K562 (cell line): ENCODE measurements around the gene HMGN3. TPM values are rescaled to one million over a fixed set of nuclear protein-coding genes. Genes with fewer than 3 reads are reported as not detected.
A peak's percentile ranks its signal among the peaks of the same experiment; 100 is the strongest.

Experiments
- CTCFL ChIP-seq: IDR thresholded peaks from 2 replicates; pipeline ENCODE4 v1.6.1; 2011; ENCODE audit warnings: borderline replicate concordance, low read depth, mild to moderate bottlenecking, moderate library complexity, low read length; ENCODE audit not compliant: insufficient read depth, poor library complexity, severe bottlenecking
- GATAD2B ChIP-seq: fragments of 450-650 bp; IDR thresholded peaks from 2 replicates; pipeline ENCODE4 v1.6.1; 2017; ENCODE audit warnings: mild to moderate bottlenecking, borderline replicate concordance
- NEUROD1 ChIP-seq: fragments of 150-350 bp; IDR thresholded peaks from 2 replicates; pipeline ENCODE4 v1.6.1; 2014; ENCODE audit warnings: borderline replicate concordance, low read length, low read depth; ENCODE audit not compliant: partially characterized antibody
- PATZ1 ChIP-seq: fragments of 250-450 bp; sonication (Bioruptor Pico); IDR thresholded peaks from 2 replicates; pipeline ENCODE4 v1.5.0; 2020; ENCODE audit warnings: mild to moderate bottlenecking, borderline replicate concordance
- ZNF197 ChIP-seq: fragments of 200-800 bp; sonication (Bioruptor generic); IDR thresholded peaks from 2 replicates; pipeline ENCODE4 v1.6.1; 2016; ENCODE audit warnings: low read depth, missing genetic modification characterization, missing compliant biosample characterization
- polyA plus RNA-seq, 8 experiments: library from polyadenylated mRNA; depleted of rRNA in 4 of 8; stranded (reverse) in 5 of 8; unstranded in 3 of 8; fragments of >200 nt; fragmentation: Nextera tagmentation in 2 of 8; fragmentation: Illumina TruSeq in 1 of 8; extraction: Ambion mirVana in 2 of 8; extraction: Trizol in 1 of 8; gene quantifications; 2 replicates each; pipeline versions ENCODE4 v1.2.1 to v1.2.3, GENCODE V29; 2011 to 2014; ENCODE audit warnings: inconsistent platforms in 1 of 8, missing spikeins in 1 of 8
- total RNA-seq, 7 experiments: library from RNA; depleted of rRNA in 6 of 7; stranded (reverse); fragments of >200 nt in 6 of 7; fragmentation: Illumina TruSeq in 2 of 7; extraction: Trizol in 2 of 7; gene quantifications; 2 replicates each; pipeline versions ENCODE4 v1.2.1 to v1.2.3, GENCODE V29; 2011 to 2021; ENCODE audit warnings: low replicate concordance in 1 of 7

The HMGN3 gene
- total and polyA plus RNA-seq, 9 of the 15 experiments (the other 6 are each of a cell fraction or from before 2014, with no cell fraction given), result 42.1 to 154 (median 88.1) TPM

GRCh38 chr6:79233611-79234149 lies 802 bp downstream of the HMGN3 start (continued):
- TF ChIP-seq PATZ1 (CRISPR knock-in tag) (no peak), ZNF197 (no peak), GATAD2B (no peak), CTCFL (no peak), NEUROD1 (peak; percentile 15)
